Activated CD8-positive, alpha-beta T cell treated with anti-CD3 and anti-CD28 coated beads, Interleukin-2, amount 10 ng/mL, durations not matched to agents 7 days and 5 days (primary cell): ENCODE measurements around the gene LRIF1. TPM values are rescaled to one million over a fixed set of nuclear protein-coding genes. Genes with fewer than 3 reads are reported as not detected.
"Not testable (repeated sequence)": the region's sequence is repeated elsewhere in the genome, so short reads cannot be mapped to it uniquely, and the experiment has no call there.

Source experiments
- ATAC-seq: fragments of 150-1000 bp; cut with Tn5 transposase; one replicate; pipeline ENCODE4 v1.10.0; 2021; ENCODE audit warnings: moderate library complexity
- CTCF ChIA-PET: fragments of 350-600 bp; sonication (Branson Sonifier 250); formaldehyde crosslinking; loops from one replicate; lab custom pipeline; 2021; ENCODE audit warnings: antibody characterized with exemption; lab: Charles Lee
- POLR2A ChIA-PET: fragments of 350-600 bp; sonication (Branson Sonifier 250); formaldehyde crosslinking; loops from one replicate; lab custom pipeline; 2021; ENCODE audit warnings: antibody characterized with exemption; lab: Charles Lee
- DNase-seq: peaks from one replicate; pipeline ENCODE4 v3.0.0-alpha.2; 2020
- H3K27ac Mint-ChIP-seq: one replicate; pipeline ENCODE4 v1.8.0; 2021; ENCODE audit warnings: mild to moderate bottlenecking, mixed read lengths
- H3K27me3 Mint-ChIP-seq: one replicate; pipeline ENCODE4 v1.8.0; 2021; ENCODE audit warnings: low read depth, mixed read lengths
- H3K36me3 Mint-ChIP-seq: one replicate; pipeline ENCODE4 v1.8.0; 2021; ENCODE audit warnings: low read depth, mixed read lengths
- H3K4me1 Mint-ChIP-seq: one replicate; pipeline ENCODE4 v1.8.0; 2021; ENCODE audit warnings: low read depth, mixed read lengths
- H3K4me3 Mint-ChIP-seq: one replicate; pipeline ENCODE4 v1.8.0; 2021; ENCODE audit warnings: mild to moderate bottlenecking, mixed read lengths
- H3K9me3 Mint-ChIP-seq: one replicate; pipeline ENCODE4 v1.8.0; 2022; ENCODE audit warnings: mixed read lengths; ENCODE audit not compliant: insufficient read depth
- total RNA-seq, 2 experiments: library from RNA; stranded (reverse); gene quantifications; one replicate each; pipeline ENCODE4 v1.2.3, GENCODE V29; 2021

The LRIF1 gene
- total RNA-seq, 2 experiments from 2014 or later: 19.6 to 20.9 TPM

GRCh38 chr1:110948038-110948810 lies 15.5 kb downstream of the LRIF1 start:
- Mint-ChIP-seq H3K27me3 (no peaks in the 10 kb centered on the region), H3K4me1 (no peaks in the 10 kb centered on the region), H3K36me3 (peaks cover 65% of the 10 kb centered on the region), H3K9me3 (no peaks in the 10 kb centered on the region), H3K27ac (no peak overlapping the region), H3K4me3 (no peak overlapping the region)
- POLR2A ChIA-PET: interaction anchor here (1.0 kb wide), 1 partner anchor 20 kb away, joined by 3 read pairs; no protein-coding TSS in a partner anchor
- no peak for ATAC-seq
- CTCF ChIA-PET: interaction anchor here (0.9 to 2.1 kb wide), 4 partner anchors 22 to 398 kb away, joined by 3 to 8 read pairs (median 4); no protein-coding TSS in a partner anchor
- DNase-seq: no peak

GRCh38 chr1:110945626-110946025 lies 18.1 kb downstream of the LRIF1 start:
- Mint-ChIP-seq H3K27ac (no peak overlapping the region), H3K4me3 (no peak overlapping the region), H3K4me1 (no peaks in the 10 kb centered on the region), H3K27me3 (no peaks in the 10 kb centered on the region), H3K36me3 (peaks cover 43% of the 10 kb centered on the region), H3K9me3 (no peaks in the 10 kb centered on the region)
- CTCF ChIA-PET: no interaction called here
- ATAC-seq (no peak), DNase-seq (no peak)
- POLR2A ChIA-PET: no interaction called here

DNA sequence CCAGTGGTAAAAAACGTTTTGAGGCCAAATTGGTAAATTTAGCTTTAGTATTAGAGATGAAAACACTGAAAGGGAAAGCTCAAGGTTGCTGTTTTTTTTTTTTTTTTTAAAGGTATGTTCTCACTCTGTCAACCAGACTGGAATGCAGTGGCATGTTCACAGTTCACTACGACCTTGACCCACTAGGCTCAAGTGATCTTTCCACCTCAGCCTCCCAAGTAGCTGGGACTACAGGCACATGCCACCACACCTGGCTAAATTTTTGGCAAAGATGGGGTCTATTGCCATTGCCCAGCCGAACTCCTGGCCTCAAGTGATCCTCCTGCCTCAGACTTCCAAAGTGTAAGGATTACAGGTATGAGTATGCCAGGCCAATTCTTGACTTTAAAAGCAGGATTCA lies 18.9 kb downstream of the LRIF1 start:
- peaks cover 38% of the 10 kb centered on the region for H3K36me3 Mint-ChIP-seq
- H3K27ac Mint-ChIP-seq: no peak overlapping the region
- no peaks in the 10 kb centered on the region for H3K4me1 Mint-ChIP-seq
- peaks cover 2% of the 10 kb centered on the region for H3K9me3 Mint-ChIP-seq
- DNase-seq (no peak), ATAC-seq (no peak)
- ChIA-PET POLR2A (no interaction called here), CTCF (interaction anchor here (0.6 kb wide), 1 partner anchor 462 kb away, joined by 3 read pairs; no protein-coding TSS in a partner anchor)
- H3K4me3 Mint-ChIP-seq: no peak overlapping the region
- no peaks in the 10 kb centered on the region for H3K27me3 Mint-ChIP-seq

DNA sequence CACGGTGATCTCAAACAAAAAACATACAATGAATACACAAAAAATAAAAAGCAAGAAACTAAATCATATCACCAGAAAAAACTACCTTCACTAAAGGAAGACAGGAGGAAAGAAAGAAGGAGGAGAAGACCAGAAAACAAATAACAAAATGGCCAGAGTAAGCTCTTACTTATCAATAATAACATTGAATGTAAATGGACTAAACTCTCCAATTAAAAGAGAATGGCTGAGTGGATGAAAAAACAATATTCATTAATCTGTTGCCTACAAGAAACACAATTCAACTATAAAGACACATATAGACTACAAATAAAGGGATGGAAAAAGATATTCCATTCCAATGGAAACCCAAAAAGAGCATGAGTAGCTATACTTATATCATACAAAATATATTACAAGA lies 27.2 kb downstream of the LRIF1 start:
- DNase-seq (no peak), ATAC-seq (no peak)
- Mint-ChIP-seq H3K36me3 (peaks cover 15% of the 10 kb centered on the region), H3K27me3 (no peaks in the 10 kb centered on the region), H3K4me3 (no peak overlapping the region), H3K27ac (no peak overlapping the region), H3K9me3 (peaks cover 20% of the 10 kb centered on the region), H3K4me1 (no peaks in the 10 kb centered on the region)
- CTCF ChIA-PET: interaction anchor here (0.8 kb wide), 1 partner anchor 56 kb away, joined by 3 read pairs; no protein-coding TSS in a partner anchor
- POLR2A ChIA-PET: no interaction called here

- CTCF ChIA-PET, H3K27ac Mint-ChIP-seq, H3K36me3 Mint-ChIP-seq, H3K4me1 Mint-ChIP-seq, POLR2A ChIA-PET, DNase-seq, H3K9me3 Mint-ChIP-seq, H3K4me3 Mint-ChIP-seq, H3K27me3 Mint-ChIP-seq, ATAC-seq: not testable (repeated sequence)
Observed at GRCh38 chr1:110931097-110931496, 32.6 kb downstream of the LRIF1 start.

DNA sequence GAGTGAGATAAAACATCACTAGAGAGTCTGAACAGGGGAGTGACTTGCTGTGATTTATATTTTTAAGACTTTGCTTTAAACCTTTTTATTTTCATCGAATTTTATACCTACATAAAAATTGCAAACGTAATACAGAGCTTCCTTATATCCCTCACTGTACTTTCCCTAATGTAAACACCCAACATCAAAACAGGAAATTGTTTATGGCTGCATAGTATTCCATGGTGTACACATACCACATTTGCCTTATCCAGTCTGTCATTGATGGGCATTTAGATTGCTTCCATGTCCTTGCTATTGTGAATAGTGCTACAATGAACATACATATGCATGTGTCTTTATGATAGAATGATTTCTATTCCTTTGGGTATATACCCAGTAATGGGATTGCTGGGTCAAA lies 34.8 kb downstream of the LRIF1 start:
- CTCF ChIA-PET: no interaction called here
- Mint-ChIP-seq H3K27ac (no peak overlapping the region), H3K9me3 (no peaks in the 10 kb centered on the region), H3K27me3 (peaks cover 2% of the 10 kb centered on the region), H3K36me3 (peaks cover 5% of the 10 kb centered on the region), H3K4me1 (no peaks in the 10 kb centered on the region), H3K4me3 (no peak overlapping the region)
- POLR2A ChIA-PET: interaction anchor here (0.9 kb wide), 2 partner anchors 19 to 20 kb away, joined by 3 read pairs; no protein-coding TSS in a partner anchor
- DNase-seq (no peak), ATAC-seq (no peak)

DNA sequence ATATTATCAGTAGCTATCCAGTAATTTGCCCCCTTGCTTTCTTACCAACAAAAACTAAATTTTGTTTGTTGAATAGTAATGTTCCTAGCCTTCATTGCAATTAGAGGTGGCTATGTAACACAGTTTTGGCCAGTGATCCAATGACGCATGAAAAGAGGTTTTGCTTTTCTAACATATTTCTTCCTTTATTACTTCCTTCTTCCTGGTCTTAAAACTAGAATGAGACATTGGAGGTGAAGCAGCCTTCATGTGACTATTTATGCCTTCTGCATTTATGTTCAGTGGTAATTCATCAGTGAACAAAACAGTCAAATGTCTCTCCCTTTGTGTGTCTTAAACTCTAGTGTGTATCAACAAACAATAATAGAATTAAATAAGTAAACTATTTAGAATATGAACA lies 35.5 kb downstream of the LRIF1 start:
- CTCF ChIA-PET: interaction anchor here (1.9 kb wide), 1 partner anchor 13 kb away, joined by 6 read pairs; no protein-coding TSS in a partner anchor
- POLR2A ChIA-PET: interaction anchor here (0.9 kb wide), 2 partner anchors 19 to 20 kb away, joined by 3 read pairs; no protein-coding TSS in a partner anchor
- no peak overlapping the region for H3K27ac Mint-ChIP-seq
- no peaks in the 10 kb centered on the region for H3K4me1 Mint-ChIP-seq
- H3K4me3 Mint-ChIP-seq: no peak overlapping the region
- ATAC-seq (no peak), DNase-seq (no peak)
- peaks cover 5% of the 10 kb centered on the region for H3K36me3 Mint-ChIP-seq
- H3K27me3 Mint-ChIP-seq: peaks cover 2% of the 10 kb centered on the region
- H3K9me3 Mint-ChIP-seq: no peaks in the 10 kb centered on the region

DNA sequence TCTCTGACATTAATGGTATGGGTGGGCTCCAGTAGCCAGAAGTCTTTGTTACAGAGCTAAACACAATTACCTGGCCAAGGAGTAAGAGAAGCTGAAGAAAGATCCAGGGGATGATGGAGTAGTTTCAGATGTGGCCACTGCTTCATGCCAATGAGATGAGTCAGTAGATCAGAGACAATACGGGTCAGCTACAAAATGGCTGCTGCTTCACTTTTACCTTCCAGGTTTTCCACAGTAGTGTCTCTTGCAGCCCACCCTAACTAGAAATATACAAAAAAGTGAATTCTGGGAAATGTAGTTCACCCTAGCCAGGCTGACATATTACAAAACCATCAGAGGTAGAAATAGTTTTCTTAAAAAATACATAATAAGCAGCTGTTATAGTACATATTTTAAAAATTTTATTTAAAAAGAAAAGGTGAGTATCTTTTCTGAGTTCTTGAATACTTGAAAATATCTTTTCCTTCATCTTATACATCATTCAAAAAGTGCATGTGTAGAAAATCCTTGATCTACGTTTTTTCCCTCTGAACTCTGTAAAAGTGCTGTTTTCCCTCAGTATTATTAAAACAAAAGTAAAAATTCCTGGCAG lies 36.1 kb downstream of the LRIF1 start:
- Mint-ChIP-seq H3K27ac (no peak overlapping the region), H3K4me3 (no peak overlapping the region), H3K27me3 (peaks cover 2% of the 10 kb centered on the region), H3K9me3 (no peaks in the 10 kb centered on the region), H3K36me3 (peaks cover 8% of the 10 kb centered on the region), H3K4me1 (no peaks in the 10 kb centered on the region)
- ATAC-seq: no peak
- no peak for DNase-seq
- ChIA-PET POLR2A (no interaction called here), CTCF (interaction anchor here (1.9 kb wide), 1 partner anchor 13 kb away, joined by 6 read pairs; no protein-coding TSS in a partner anchor)

DNA sequence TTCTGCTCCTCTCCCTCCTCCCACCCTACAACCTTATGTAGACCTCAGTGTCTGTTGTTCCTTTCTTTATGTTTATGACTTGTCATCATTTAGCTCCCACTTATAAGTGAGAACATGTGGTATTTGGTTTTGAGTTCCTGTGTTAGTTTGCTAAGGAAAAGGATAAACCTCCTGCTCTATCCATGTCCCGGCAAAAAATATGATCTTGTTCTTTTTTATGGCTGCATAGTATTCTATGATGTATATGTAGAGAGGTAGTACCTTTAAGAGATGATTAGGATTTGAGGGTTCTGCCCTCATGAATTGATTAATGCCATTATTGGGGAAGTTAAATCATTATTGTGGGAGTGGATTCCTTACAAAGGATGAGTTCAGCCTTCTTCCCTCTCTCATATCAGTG lies 41.8 kb downstream of the LRIF1 start:
- CTCF ChIA-PET: no interaction called here
- no peak overlapping the region for H3K4me3 Mint-ChIP-seq
- DNase-seq (no peak), ATAC-seq (no peak)
- POLR2A ChIA-PET: no interaction called here
- H3K27me3 Mint-ChIP-seq: peaks cover 4% of the 10 kb centered on the region
- H3K9me3 Mint-ChIP-seq: peaks cover 7% of the 10 kb centered on the region
- H3K27ac Mint-ChIP-seq: no peak overlapping the region
- H3K4me1 Mint-ChIP-seq: peaks cover 4% of the 10 kb centered on the region
- peaks cover 6% of the 10 kb centered on the region for H3K36me3 Mint-ChIP-seq

- H3K36me3 Mint-ChIP-seq: peaks cover 7% of the 10 kb centered on the region
- H3K4me3 Mint-ChIP-seq: no peak overlapping the region
- ChIA-PET CTCF (interaction anchor here (0.9 kb wide), 1 partner anchor 43 kb away, joined by 3 read pairs; no protein-coding TSS in a partner anchor), POLR2A (no interaction called here)
- no peak for ATAC-seq
- DNase-seq: no peak
- H3K9me3 Mint-ChIP-seq: peaks cover 11% of the 10 kb centered on the region
- H3K4me1 Mint-ChIP-seq: peaks cover 14% of the 10 kb centered on the region
- no peak overlapping the region for H3K27ac Mint-ChIP-seq
- peaks cover 2% of the 10 kb centered on the region for H3K27me3 Mint-ChIP-seq
Observed at GRCh38 chr1:110918016-110918415, 45.7 kb downstream of the LRIF1 start.

- CTCF ChIA-PET: interaction anchor here (0.9 kb wide), 1 partner anchor 42 kb away, joined by 3 read pairs; no protein-coding TSS in a partner anchor
- peak; percentile 63 for DNase-seq
Observed at GRCh38 chr1:110916669-110917306, 46.9 kb downstream of the LRIF1 start.

More at GRCh38 chr1:110916669-110917306, 46.9 kb downstream of the LRIF1 start:
- peak; percentile 86 for ATAC-seq
- Mint-ChIP-seq H3K9me3 (peaks cover 9% of the 10 kb centered on the region), H3K4me1 (peaks cover 14% of the 10 kb centered on the region), H3K36me3 (peaks cover 5% of the 10 kb centered on the region), H3K27ac (peak overlapping the region; percentile 35), H3K4me3 (peak overlapping the region; percentile 44), H3K27me3 (no peaks in the 10 kb centered on the region)
- POLR2A ChIA-PET: no interaction called here
